ENCODE data around the gene CYSLTR2.

CYSLTR2 gene

DNA sequence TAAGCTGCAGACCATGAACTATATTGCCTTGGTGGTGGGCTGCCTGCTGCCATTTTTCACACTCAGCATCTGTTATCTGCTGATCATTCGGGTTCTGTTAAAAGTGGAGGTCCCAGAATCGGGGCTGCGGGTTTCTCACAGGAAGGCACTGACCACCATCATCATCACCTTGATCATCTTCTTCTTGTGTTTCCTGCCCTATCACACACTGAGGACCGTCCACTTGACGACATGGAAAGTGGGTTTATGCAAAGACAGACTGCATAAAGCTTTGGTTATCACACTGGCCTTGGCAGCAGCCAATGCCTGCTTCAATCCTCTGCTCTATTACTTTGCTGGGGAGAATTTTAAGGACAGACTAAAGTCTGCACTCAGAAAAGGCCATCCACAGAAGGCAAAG, 53.7 kb downstream of the CYSLTR2 start:
- no peak for DNase-seq

DNA sequence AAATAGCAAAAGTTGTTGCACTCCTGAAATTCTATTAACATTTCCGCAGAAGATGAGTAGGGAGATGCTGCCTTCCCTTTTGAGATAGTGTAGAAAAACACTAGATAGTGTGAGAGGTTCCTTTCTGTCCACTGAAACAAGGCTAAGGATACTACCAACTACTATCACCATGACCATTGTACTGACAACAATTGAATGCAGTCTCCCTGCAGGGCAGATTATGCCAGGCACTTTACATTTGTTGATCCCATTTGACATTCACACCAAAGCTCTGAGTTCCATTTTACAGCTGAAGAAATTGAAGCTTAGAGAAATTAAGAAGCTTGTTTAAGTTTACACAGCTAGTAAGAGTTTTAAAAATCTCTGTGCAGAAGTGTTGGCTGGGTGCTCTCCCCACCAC, 55.0 kb downstream of the CYSLTR2 start:
- no peak for DNase-seq

DNA sequence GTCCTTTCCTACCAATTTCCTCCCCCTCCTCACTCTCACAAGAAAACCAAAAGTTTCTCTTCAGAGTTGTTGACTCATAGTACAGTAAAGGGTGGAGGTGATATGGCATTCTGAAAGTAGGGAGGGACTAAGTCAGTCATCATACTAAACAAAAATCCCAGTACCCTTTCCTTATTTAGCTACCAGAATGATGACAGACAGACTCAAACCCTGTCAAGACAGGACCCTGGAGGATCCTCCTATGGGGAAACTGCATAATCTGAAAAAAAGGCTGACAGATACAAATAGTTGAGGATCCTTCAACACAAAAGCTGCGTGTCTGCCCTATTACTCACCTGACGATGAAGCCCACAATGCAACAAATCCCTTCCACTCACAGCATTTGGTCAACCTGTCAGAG, 55.5 kb downstream of the CYSLTR2 start:
- no peak for DNase-seq

DNA sequence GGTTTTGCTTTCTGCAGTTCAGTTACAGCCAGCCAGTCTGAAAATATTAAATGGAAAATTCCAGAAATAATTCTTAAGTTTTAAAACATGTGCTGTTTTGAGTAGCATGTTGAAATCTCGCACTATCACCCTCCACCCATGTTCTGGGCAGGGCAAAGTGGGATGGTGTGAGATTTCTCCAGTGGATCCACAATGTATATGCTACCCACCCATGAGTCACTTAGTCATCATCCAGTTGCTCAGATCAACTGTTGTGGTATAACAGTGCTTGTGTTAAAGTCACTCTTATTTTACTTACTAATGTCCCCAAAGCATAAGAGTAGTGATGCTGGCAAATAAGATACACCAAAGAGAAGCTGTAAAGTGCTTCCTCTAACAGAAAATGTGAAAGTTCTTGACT, 56.4 kb downstream of the CYSLTR2 start:
- DNase-seq: no peak

DNA sequence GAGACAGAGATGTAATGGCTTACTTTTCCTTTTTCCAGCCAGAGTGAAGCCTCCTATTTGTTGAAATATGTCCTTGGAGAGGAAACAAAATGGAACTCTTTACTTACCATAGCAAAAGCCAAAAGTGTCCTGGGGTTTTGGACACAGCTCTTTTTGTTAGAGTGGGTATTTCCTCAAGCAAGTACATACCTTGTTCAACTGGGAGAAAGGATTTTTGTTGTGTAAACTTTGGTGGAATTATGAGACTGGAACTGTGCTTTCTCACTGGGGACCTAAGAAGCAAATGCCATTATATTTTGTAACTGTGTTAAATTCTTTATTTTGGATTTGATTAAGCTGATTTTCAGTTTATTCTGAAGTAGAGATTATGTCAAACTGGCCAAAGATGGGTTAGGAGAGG, 58.4 kb downstream of the CYSLTR2 start:
- DNase-seq: no peak

DNA sequence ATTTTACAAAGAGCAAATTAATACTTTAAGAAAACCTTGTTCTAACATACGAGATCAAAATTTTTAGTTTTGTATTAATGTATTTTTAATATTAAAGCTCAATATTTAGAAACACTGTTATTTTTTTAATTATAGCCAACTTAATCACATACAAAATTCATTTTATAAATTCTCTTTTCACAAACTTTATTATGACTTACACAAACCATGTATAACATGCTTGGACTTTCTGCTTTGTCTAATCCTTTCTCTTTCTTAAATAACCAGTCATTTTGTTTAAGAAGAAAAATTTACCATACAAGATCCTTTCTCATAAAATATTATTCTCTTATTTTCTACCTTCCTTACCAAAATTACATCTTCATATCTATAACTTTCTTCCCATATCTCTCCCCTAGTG, 62.2 kb downstream of the CYSLTR2 start:
- no peak for DNase-seq

DNA sequence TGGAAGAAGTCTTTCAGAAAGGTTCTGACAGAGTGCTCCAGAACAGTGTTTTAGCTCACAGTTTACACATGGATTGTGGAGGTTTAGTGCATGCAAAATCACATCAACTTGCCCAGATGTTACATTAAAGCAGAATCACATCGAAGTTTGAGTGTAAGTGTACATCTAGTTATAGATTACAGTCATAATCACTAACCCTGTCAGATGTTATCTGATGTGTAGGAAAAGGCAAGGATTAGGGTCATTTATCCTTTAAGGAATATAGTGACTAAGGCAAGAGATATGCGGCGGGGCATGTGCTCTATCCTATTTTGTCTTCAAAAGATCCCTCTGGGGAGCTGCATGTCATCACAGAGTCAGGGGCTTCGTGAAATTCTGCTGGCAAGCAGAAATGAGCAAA, 66.9 kb downstream of the CYSLTR2 start:
- no peak for DNase-seq

DNA sequence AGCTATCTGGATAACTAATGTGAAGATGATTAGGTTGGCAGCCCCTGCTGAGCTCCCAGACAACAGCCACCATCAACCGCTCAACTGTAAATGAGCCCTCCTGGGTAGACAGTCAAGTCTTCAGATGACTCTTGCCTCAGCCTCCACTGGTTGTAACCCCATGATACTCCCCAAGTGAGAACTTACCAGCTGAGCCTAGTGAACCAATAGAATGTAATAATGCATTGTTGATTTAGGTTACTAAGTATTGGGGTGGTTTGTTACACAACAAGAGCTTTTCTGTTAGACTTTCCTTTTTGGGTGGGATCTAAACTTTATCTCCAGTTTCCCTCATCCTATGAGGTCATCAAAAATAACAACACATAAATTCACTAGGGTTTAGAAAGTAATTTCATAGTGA, 69.4 kb downstream of the CYSLTR2 start:
- DNase-seq: no peak

DNA sequence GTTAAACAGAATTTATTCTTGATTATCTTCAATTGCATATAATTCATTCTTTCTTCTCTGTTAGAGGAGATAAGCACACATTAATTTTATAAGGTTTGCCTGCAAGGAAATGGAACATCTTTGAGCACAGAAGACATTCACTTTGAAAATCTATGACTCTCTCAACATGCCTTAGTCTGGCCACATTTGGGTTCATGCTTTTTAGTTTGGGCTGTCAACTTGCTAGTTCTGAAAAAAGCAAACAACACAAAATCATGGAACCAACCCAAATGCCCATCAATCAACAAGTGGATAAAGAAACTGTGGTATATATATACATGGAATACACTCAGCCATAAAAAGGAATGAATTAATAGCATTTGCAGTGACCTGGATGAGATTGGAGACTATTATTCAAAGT, 71.5 kb downstream of the CYSLTR2 start:
- DNase-seq: no peak

DNA sequence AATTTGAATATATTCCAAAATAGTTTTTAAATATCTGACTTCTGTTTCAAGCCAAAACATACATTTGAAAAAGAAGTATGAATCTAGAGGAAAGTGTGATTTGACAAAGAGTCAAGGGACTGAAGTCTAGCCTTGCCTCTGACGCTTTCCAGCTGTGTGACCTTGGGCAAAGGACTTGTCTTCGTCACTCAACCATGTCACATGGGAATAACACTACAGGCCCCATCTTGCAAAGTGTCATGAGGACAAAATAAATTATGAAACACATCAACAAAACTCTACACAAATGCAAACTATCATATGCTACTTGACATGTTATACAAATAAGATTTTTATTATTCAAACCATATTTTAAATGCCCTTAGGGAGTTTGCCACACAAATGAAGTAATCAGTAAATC, 73.0 kb downstream of the CYSLTR2 start:
- no peak for DNase-seq

DNA sequence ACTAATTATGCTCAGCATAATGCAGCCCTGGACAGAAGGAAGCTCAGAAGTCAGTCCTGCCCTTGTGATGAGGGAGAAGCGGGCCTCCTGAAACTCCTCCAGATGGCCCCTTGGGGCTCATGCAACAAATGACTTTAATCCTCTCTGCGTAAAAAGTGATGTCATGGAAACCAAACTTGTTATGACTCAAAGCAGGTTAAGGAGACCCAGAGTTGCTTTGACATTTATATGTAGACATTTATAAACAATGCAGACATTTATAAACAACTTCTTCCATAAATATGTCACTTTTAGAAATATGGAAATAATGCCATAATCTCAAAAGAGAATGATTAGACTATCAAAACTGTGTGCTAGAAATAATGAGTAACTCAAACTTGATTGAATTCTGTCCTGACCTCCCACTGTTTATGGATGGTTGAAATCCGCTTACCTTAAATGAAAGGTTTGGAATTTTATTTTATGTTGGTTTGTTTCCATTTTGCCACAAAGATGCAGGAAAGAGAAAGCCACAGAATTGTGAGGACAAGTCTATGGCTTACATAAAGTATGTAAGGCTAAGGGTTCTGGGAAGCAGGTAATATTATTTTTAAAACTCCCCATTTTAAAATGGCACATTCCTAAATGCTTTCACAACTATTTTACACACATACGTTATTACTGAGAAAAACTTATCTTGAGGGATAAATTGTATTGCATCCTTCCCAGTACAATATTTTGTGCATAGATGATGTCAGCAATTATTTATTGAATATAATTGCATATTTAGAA, 73.7 kb downstream of the CYSLTR2 start:
- no peak for DNase-seq

DNA sequence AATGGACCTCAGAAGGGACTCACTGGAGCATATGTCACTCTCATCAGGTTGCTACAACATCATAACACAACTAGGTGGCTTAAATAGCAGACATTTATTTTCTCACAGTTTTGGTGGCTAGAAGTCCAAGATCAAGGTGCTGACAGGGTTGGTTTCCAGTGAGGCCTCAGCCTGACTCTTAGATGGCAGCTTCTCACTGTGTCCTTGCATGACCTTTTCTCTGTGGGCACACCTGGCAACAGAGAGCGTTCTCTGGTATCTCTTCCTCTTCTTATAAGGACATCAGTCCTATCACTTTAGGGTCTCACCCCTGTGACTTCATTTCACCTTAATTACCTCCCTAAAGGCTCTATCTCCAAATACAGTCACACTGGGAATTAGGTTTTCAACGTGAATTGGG, 74.5 kb downstream of the CYSLTR2 start:
- DNase-seq: no peak

DNA sequence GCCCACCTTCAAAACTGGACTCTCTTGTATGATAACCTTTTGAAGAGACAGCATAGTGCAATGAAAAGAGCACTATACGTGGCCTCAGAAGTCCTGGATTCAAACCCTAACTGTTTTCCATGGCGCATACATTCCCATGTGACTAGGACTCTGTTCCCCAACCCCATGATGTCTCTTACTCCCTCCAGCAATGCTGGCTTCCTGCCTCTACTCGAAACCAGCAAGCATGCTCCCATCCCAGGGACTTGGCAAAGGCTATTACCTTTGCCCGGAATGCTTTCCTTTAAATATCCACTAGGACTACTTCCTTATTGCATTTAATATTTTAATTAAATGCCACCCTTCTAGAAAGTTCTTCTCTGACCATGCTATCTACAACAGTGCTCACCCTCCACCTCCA, 75.1 kb downstream of the CYSLTR2 start:
- no peak for DNase-seq

DNA sequence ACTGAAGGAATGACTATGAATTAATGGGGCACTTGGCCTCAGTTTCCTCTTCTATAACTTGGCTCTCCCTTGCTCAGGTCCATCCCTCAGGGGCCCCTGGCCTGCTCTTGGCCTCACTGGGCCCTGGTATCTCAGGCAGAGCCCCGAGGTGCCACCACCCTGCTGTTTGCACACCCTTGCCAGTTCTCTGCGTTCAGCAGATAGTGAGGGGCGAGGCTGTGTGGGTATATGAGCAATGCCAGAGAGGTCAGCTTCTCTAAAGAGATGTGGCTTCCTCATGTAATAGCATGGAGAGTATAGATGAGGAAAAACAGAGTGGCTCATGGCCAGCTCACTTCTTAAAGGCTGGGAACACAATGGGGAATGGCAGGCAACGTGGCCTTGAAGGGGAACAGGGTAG, 76.1 kb downstream of the CYSLTR2 start:
- no peak for DNase-seq

DNA sequence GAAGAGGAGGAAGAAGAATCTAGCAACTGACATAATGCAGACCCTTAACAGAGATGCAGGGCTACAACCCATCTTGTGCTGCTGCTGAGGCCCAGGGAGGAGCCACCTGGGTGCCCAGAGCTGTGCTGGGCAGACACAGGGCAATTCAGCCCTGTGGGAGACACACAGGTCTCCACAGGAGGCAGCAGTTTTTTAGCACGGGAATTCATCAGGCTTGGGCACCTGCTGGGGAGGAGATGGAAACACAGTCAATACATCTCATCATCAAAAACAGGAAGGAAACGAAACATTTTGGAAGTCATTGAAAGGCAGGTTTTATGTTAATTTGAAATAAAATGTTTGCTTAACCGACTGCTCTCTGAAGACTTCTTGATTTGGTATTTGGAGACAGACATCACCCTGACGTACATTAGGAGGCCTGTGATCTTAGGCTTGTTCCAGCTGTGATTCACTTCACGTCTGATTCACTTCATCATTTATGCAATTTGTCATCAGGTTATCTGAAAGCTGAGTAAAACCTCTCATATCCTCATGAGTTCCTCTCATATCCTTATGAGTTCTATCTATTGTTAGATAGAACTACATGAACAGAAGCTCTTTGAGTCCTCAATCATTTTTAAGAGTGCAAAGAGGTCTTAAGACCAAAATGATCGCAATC, 77.4 kb downstream of the CYSLTR2 start:
- DNase-seq: no peak

DNA sequence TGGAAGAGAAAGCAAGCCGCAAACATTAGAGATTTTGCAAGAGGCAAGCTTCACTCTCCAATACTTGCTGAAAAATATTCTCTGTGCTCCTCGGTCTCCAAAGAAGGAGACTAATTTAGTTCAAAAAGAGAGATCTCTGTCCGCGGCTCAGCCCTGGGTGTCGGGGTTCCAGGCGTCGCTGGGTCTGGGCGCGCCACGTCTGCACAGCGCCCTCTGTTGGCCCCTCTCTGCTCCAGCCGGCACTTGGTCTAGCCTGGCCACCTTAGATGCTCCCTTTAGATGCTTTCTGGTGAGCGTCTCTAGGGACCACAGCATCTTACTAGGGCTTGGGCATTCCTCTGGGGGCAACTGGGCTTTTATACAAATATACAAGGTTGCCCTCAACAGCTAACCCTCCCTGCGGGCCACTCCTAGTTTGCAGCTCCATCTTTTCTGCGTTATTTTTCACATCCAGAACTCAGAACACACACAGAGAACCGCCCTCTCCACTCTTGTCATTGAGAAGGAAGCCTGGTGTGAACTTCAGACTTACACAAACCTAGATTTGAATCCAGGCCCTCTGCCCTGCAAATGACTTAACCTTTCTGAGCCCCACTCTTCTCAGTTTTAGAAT, 78.3 kb downstream of the CYSLTR2 start:
- DNase-seq: peak; percentile 77

DNA sequence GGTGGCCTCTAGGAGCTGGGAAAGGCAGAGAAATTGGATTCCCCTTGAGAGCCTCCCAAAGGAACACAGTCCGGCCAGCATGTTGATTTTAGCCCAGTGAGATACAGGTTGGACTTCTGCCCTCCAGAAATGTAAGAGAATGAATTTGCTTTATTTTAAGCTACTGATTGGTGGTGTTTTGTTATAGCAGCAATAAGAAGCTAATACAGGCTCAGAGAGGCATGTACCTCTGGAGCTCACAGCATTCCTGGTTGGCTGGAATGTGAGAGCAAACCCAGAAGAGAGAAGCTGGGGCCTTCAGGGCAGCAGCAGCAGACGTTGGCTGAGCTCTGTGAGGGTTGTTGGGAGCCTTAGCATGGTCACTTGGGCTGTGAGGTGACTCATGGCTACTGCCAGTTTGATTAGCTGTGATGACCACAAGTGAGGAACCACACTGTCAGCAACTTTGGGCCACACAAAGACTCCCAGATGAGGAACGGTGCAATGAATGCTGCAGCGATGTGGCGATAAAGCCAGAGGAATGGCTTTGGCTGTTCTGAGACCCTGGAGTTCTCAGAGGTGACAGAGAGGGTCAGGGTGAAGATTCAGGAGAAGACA, 80.1 kb downstream of the CYSLTR2 start:
- DNase-seq: no peak

DNA sequence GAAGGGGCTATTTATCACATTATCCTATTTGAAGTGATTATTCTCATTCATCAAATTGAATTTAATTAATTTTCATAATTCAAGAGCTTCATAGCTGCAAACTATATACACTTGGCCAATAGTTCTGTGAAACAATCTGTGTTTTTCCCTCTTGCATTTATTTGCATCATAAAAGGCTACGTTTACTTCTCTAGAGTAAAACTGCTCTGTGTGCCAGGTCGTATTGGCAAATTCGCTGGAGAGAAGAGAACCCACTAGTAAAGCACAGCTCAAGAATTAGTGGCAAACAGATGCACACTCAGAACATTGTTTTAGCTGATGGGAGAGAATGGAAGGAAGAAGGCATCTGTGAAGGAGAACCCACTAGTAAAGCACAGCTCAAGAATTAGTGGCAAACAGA, 81.8 kb downstream of the CYSLTR2 start:
- no peak for DNase-seq

DNA sequence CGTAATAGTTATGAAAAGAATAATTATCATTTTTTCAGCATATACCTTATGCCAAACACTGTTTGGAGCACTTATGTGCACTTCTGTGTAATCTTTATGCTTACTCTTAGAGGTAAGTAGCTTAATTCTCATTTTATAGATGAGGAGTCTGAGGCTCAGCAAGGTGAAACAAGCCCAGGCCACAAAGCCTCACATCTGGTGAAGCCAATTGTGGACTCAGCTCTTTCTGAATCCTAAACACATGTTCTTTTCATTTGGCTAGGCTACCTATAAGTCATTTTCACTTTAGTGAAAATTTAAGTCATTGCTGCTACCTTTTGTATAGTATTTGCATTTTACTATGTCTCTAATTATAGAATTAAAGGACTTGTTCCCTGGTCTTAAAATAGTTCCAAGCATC, 84.0 kb downstream of the CYSLTR2 start:
- no peak for DNase-seq

DNA sequence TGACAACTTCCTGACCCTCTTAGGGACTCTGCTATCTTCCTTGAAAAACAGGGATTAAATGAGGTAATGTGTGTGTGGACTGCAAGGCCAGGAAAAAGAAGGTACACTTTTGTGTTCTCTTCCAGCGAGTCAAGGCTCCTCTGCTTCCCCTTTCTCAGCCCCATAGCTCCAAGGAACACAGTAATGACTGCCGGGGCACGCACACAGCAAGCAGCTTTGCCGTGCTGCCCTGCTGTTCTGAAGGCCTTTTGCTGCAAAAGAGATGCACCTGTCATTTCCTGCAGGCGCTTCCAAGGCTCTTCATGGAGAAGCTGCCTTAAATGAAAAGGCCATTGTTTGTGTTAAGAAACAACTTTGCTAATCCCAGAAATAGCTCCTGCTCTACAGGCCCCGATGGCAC, 84.6 kb downstream of the CYSLTR2 start:
- no peak for DNase-seq

DNA sequence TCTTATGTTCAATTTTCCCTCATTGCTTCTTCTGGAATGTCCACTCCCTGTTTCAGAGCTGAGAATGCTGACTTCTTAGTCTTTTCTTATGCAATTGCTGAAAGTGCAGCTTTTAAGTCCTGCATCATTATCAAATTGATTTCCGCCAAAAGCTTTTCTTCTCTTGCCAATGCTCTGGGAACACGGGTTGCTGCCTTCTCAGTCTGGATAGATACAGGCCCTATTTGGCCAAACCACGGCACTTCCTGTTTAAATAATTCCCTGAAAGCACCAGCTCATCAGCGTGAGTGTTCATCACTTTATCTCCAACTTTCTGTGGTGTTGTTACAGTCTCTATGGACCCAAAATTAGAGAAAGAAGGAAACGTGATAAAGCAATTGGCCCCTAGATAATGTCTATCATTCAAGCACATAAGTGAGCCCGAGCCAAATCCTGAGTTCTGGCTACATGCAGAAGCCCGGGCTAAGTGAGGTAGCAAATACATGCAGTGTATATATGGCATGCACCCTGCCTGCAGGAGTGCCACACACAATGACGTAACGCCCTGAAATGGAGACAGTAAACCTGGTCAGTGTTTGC, 85.7 kb downstream of the CYSLTR2 start:
- DNase-seq: no peak

DNA sequence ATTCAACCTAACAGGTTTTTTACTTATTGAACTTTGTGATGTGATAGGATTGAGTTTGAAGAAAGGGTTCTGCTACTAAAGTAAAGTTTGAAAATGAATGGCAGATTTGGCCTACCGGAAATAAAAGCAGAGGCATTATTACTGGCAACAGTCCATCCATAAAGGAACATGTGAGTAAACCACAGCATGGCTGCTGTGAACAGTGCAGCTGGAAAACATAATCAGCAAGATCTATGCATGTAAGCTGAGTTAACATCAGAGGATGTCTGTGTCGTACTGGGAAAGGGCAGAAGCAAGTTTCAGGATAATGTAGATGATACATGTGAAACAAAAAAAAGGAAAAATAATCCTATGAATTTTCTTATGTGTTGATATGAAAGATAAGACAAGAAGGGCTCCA, 87.6 kb downstream of the CYSLTR2 start:
- DNase-seq: no peak

DNA sequence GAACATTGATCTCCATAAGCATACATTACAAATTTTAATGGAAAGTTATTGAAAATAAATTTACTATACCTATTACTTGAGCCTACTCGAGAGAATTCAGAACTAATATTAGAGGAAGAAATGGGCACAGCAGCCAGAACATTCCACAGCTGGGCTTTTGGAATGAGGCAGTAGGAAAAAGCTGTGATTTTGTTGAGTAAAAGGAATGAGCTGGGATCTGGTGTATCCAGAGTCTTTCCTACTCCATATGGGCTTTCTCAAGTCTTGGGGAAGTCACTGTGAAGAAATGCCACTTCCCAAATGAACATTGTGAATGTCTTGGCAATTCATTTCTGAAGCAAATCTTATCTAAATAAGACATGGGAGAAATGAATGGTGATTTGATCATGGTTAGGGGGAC, 93.1 kb downstream of the CYSLTR2 start:
- DNase-seq: no peak

DNA sequence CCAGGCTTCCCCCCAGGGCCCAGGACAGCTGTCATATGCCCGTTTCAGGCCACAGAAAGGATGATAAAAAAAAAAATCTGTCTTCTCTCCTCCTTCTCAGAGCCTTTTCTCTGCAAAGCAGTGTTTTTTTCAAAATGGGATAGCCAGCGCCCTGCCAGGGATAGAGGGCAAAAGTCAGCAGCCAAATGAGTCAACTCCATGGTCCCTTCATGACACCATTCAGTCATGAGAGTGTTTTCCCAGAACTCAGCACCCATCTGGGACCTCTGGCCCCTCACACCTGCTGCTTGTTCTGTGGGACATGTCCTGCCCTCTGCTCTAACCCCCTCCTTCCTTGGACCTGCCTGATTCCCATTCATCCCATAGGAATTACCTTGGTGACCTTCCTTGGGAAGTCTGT, 95.0 kb downstream of the CYSLTR2 start:
- no peak for DNase-seq

Data from activated CD4-positive, alpha-beta T cell treated with anti-CD3 and anti-CD28 coated beads for 48 hours (primary cell).